Thyroid gland (tissue), 4 donors: Measurements from ENCODE around the gene SFSWAP.

Experiments used
- POLR2A ChIP-seq, 2 donors: fragments of 450-650 bp; IDR thresholded peaks; one replicate each; pipeline ENCODE4 v1.6.1; 2017; ENCODE audit warnings: antibody characterized with exemption in 2 of 2, mild to moderate bottlenecking in 2 of 2, moderate library complexity in 1 of 2
- TF ChIP-seq, protein P1 (sequence below), 6 experiments: fragments of 200-600 bp in 3 of 6; fragments of 450-650 bp in 3 of 6; sonication (generic) in 3 of 6; IDR thresholded peaks; one replicate each; pipeline ENCODE4 v1.5.1; 2016 to 2019; ENCODE audit warnings: antibody characterized with exemption in 6 of 6, mild to moderate bottlenecking in 2 of 6, inconsistent platforms in 1 of 6, moderate library complexity in 1 of 6

DNA sequence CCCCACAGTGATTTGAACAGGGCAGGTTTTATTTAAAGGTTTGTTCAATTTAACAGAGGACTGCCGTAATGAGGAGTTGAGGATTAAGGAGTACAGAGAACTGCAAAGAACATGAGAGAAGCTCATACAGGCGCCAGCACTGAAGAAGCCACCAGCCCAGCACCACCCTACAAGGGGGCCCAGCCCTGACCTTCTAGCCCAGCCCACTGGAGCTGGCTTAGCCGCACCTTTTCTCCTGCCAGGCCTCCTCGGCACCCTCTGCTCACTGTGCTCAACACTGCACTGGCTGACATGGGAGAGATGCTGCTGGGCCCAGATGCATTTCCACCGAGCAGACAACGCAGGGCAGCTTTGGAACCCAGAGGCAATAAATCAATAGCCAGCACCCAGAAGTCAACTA is 36.5 kb upstream of the SFSWAP start:
- TF ChIP-seq, protein P1, sequence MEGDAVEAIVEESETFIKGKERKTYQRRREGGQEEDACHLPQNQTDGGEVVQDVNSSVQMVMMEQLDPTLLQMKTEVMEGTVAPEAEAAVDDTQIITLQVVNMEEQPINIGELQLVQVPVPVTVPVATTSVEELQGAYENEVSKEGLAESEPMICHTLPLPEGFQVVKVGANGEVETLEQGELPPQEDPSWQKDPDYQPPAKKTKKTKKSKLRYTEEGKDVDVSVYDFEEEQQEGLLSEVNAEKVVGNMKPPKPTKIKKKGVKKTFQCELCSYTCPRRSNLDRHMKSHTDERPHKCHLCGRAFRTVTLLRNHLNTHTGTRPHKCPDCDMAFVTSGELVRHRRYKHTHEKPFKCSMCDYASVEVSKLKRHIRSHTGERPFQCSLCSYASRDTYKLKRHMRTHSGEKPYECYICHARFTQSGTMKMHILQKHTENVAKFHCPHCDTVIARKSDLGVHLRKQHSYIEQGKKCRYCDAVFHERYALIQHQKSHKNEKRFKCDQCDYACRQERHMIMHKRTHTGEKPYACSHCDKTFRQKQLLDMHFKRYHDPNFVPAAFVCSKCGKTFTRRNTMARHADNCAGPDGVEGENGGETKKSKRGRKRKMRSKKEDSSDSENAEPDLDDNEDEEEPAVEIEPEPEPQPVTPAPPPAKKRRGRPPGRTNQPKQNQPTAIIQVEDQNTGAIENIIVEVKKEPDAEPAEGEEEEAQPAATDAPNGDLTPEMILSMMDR (IDR thresholded peaks at IDR 0.05) = no peak
- no peak for TF ChIP-seq POLR2A (IDR thresholded peaks at IDR 0.05)
